ENCODE results near the gene SND1.
A peak's percentile ranks its signal among the peaks of the same experiment; 100 is the strongest.

SND1 gene

GRCh38 chr7:127840226-127840951 is 188.4 kb downstream of the SND1 start:
- H2AK5ac ChIP-seq (ENCODE audit: low read length, severe bottlenecking) = no peak overlapping the region
- H3K4me3 ChIP-seq (ENCODE audit: insufficient read depth in 1 of 2, low read depth in 1 of 2, low read length in 2 of 2) = no peak overlapping the region
- H3K27me3 ChIP-seq (ENCODE audit: control insufficient read depth in 1 of 2, insufficient read depth in 1 of 2, low read length in 2 of 2) = no peaks in the 10 kb centered on the region
- H2BK120ac ChIP-seq (ENCODE audit: low read depth, low read length) = no peak overlapping the region
- H3K27ac ChIP-seq (ENCODE audit: low read length, poor library complexity, severe bottlenecking) = no peak overlapping the region
- no peak overlapping the region for H3K18ac ChIP-seq (ENCODE audit: low read depth in 1 of 2, low read length in 2 of 2)
- no peak overlapping the region for H2AFZ ChIP-seq (ENCODE audit: low read depth, low read length)
- WGBS = 95% methylated on average over 5 of the region's 6 CpGs
- no peak overlapping the region for H3K4me2 ChIP-seq (ENCODE audit: low read length, poor library complexity, severe bottlenecking)
- peaks cover 10% of the 10 kb centered on the region for H3K9me3 ChIP-seq (ENCODE audit: control insufficient read depth, low read length)
- H2BK12ac ChIP-seq (ENCODE audit: low read length in 2 of 2) = no peak overlapping the region
- no peak overlapping the region for H3K4ac ChIP-seq (ENCODE audit: low read depth in 1 of 2, low read length in 2 of 2)
- H3K4me1 ChIP-seq (ENCODE audit: control insufficient read depth, insufficient read depth, low read depth, low read length) = peaks cover 2% of the 10 kb centered on the region
- DNase-seq = no peak
- H3K36me3 ChIP-seq (ENCODE audit: control insufficient read depth in 1 of 2, insufficient read depth in 2 of 2, low read depth in 1 of 2, low read length in 2 of 2) = peaks cover 0 to 30% of the 10 kb centered on the region in 2 experiments
- no peak overlapping the region for H3K14ac ChIP-seq (ENCODE audit: low read length in 2 of 2)
- no peak overlapping the region for H4K91ac ChIP-seq (ENCODE audit: low read length)
- H4K8ac ChIP-seq (ENCODE audit: low read length) = no peak overlapping the region
- no peak overlapping the region for H3K23ac ChIP-seq (ENCODE audit: low read length in 2 of 2)
- no peak overlapping the region for H3K9ac ChIP-seq (ENCODE audit: low read length)
- H2BK15ac ChIP-seq (ENCODE audit: low read depth, poor library complexity, severe bottlenecking) = no peak overlapping the region
- H2BK5ac ChIP-seq (ENCODE audit: low read depth, low read length, poor library complexity, severe bottlenecking) = no peak overlapping the region
- H3K79me1 ChIP-seq (replicated peaks; ENCODE audit: low read length, poor library complexity, severe bottlenecking) = peaks cover 21% of the 10 kb centered on the region

DNA sequence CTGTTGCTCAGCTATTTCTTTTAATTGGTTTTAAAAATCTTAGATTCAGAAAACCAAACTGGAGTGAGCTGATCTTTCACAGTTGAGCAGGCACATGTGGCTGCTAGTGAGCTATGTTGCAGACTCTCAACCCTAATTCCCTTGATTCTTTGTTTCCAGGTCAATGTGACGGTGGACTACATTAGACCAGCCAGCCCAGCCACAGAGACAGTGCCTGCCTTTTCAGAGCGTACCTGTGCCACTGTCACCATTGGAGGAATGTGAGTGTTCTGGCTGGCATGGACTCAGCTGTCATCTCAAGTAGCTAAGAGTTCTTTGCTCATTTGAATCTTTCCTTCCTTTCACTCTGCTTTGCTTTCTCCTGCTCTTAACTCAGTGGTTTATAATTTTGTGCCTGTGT is 192.2 kb downstream of the SND1 start:
- Histone ChIP-seq H3K23ac (ENCODE audit: low read length in 2 of 2) (no peak overlapping the region), H3K14ac (ENCODE audit: low read length in 2 of 2) (no peak overlapping the region), H4K8ac (ENCODE audit: low read length) (no peak overlapping the region), H3K4me1 (ENCODE audit: control insufficient read depth, insufficient read depth, low read depth, low read length) (peaks cover 2% of the 10 kb centered on the region), H2BK12ac (ENCODE audit: low read length in 2 of 2) (no peak overlapping the region), H4K91ac (ENCODE audit: low read length) (no peak overlapping the region), H3K18ac (ENCODE audit: low read depth in 1 of 2, low read length in 2 of 2) (no peak overlapping the region), H3K9me3 (ENCODE audit: control insufficient read depth, low read length) (no peaks in the 10 kb centered on the region), H3K79me1 (replicated peaks; ENCODE audit: low read length, poor library complexity, severe bottlenecking) (peaks cover 21% of the 10 kb centered on the region), H2BK120ac (ENCODE audit: low read depth, low read length) (no peak overlapping the region), H2AFZ (ENCODE audit: low read depth, low read length) (no peak overlapping the region), H2AK5ac (ENCODE audit: low read length, severe bottlenecking) (no peak overlapping the region), H3K4me3 (ENCODE audit: insufficient read depth in 1 of 2, low read depth in 1 of 2, low read length in 2 of 2) (no peak overlapping the region), H3K4me2 (ENCODE audit: low read length, poor library complexity, severe bottlenecking) (no peak overlapping the region), H3K9ac (ENCODE audit: low read length) (no peak overlapping the region), H3K27me3 (ENCODE audit: control insufficient read depth in 1 of 2, insufficient read depth in 1 of 2, low read length in 2 of 2) (no peaks in the 10 kb centered on the region), H3K27ac (ENCODE audit: low read length, poor library complexity, severe bottlenecking) (peak overlapping the region; percentile 1), H2BK15ac (ENCODE audit: low read depth, poor library complexity, severe bottlenecking) (no peak overlapping the region), H3K4ac (ENCODE audit: low read depth in 1 of 2, low read length in 2 of 2) (no peak overlapping the region), H3K36me3 (ENCODE audit: control insufficient read depth in 1 of 2, insufficient read depth in 2 of 2, low read depth in 1 of 2, low read length in 2 of 2) (peaks cover 0 to 53% of the 10 kb centered on the region in 2 experiments), H2BK5ac (ENCODE audit: low read depth, low read length, poor library complexity, severe bottlenecking) (no peak overlapping the region)
- WGBS = 98% methylated on average over 2 of the region's 2 CpGs
- DNase-seq = no peak

DNA sequence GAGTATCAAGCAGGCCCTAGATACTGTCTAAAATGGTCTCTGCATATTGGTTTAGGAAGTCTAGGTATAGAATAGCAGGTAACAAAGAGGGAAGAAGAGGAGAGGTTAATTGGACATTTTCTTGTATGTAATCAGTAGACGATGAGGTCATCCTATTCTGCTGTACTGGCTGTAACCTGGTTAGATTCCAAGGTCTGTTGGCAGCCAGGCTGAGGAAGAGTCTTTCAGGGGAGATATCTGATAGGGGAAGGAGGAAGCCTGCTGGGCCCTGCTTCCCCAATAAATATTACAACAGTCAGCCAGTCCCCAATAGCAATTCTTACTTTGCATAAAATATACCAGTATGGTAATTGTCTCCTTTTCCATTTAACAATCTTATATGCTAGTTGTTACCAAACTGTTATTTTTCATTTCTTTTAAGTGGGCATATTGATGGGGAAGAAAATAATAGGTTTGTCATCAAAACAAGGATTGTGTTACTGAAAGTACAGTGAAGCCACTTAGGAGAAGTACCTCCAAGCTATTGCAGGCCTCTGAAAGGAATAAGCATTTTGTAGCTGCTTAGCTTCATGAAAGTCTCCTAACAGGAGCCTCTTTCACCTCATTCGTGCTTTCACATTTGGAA is 192.8 kb downstream of the SND1 start:
- Histone ChIP-seq H2AFZ (ENCODE audit: low read depth, low read length) (no peak overlapping the region), H3K4me2 (ENCODE audit: low read length, poor library complexity, severe bottlenecking) (no peak overlapping the region), H3K36me3 (ENCODE audit: control insufficient read depth in 1 of 2, insufficient read depth in 2 of 2, low read depth in 1 of 2, low read length in 2 of 2) (peaks cover 0 to 59% of the 10 kb centered on the region in 2 experiments), H3K79me1 (replicated peaks; ENCODE audit: low read length, poor library complexity, severe bottlenecking) (peaks cover 19% of the 10 kb centered on the region), H3K4me3 (ENCODE audit: insufficient read depth in 1 of 2, low read depth in 1 of 2, low read length in 2 of 2) (no peak overlapping the region), H4K8ac (ENCODE audit: low read length) (no peak overlapping the region), H3K9ac (ENCODE audit: low read length) (peak overlapping the region; percentile 10), H3K4me1 (ENCODE audit: control insufficient read depth, insufficient read depth, low read depth, low read length) (peaks cover 2% of the 10 kb centered on the region), H3K4ac (ENCODE audit: low read depth in 1 of 2, low read length in 2 of 2) (no peak overlapping the region), H2BK15ac (ENCODE audit: low read depth, poor library complexity, severe bottlenecking) (no peak overlapping the region), H3K27ac (ENCODE audit: low read length, poor library complexity, severe bottlenecking) (no peak overlapping the region), H3K18ac (ENCODE audit: low read depth in 1 of 2, low read length in 2 of 2) (no peak overlapping the region), H3K27me3 (ENCODE audit: control insufficient read depth in 1 of 2, insufficient read depth in 1 of 2, low read length in 2 of 2) (no peaks in the 10 kb centered on the region), H3K14ac (ENCODE audit: low read length in 2 of 2) (no peak overlapping the region), H2BK12ac (ENCODE audit: low read length in 2 of 2) (no peak overlapping the region), H2BK120ac (ENCODE audit: low read depth, low read length) (no peak overlapping the region), H3K9me3 (ENCODE audit: control insufficient read depth, low read length) (no peaks in the 10 kb centered on the region), H2BK5ac (ENCODE audit: low read depth, low read length, poor library complexity, severe bottlenecking) (no peak overlapping the region), H3K23ac (ENCODE audit: low read length in 2 of 2) (no peak overlapping the region), H2AK5ac (ENCODE audit: low read length, severe bottlenecking) (no peak overlapping the region), H4K91ac (ENCODE audit: low read length) (no peak overlapping the region)
- no peak for DNase-seq
- WGBS = 95% methylated on average over 2 of the region's 2 CpGs

DNA sequence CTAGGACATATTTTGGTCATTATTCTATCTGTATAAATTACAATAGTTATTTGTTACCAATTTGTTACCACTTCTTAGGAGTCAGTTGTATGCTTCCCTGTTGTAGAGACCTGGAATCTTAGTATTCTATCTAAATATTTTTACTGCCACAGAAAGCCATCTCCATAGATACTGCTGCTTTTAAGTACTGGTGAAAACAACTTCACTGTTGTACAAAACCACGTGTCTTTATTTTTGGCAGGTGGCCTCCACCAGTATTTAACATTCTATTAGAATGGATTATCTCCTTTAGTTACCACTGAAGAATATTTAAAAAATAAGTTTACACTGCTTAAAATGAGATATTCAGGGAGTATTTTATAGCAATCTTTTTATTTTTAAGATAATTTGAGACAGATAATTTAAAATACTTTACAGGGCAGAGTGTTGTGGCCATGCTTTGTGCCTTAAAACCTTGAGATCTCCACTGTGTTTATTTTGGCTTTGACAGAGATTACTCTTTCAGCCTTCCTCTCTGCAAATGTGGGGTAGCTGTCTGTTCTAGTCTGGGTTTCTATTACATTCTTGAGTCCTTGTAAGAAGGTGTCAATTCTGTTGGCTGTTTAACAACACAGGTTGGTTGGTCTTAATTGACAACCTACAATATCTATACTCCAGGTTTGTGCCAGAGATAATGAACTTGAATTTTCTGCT is 193.7 kb downstream of the SND1 start:
- Histone ChIP-seq H3K9me3 (ENCODE audit: control insufficient read depth, low read length) (no peaks in the 10 kb centered on the region), H3K23ac (ENCODE audit: low read length in 2 of 2) (no peak overlapping the region), H2AK5ac (ENCODE audit: low read length, severe bottlenecking) (no peak overlapping the region), H4K91ac (ENCODE audit: low read length) (no peak overlapping the region), H3K4me2 (ENCODE audit: low read length, poor library complexity, severe bottlenecking) (no peak overlapping the region), H3K4ac (ENCODE audit: low read depth in 1 of 2, low read length in 2 of 2) (no peak overlapping the region), H3K36me3 (ENCODE audit: control insufficient read depth in 1 of 2, insufficient read depth in 2 of 2, low read depth in 1 of 2, low read length in 2 of 2) (peaks cover 0 to 68% of the 10 kb centered on the region in 2 experiments), H3K27ac (ENCODE audit: low read length, poor library complexity, severe bottlenecking) (no peak overlapping the region), H3K14ac (ENCODE audit: low read length in 2 of 2) (no peak overlapping the region), H2BK5ac (ENCODE audit: low read depth, low read length, poor library complexity, severe bottlenecking) (no peak overlapping the region), H3K4me3 (ENCODE audit: insufficient read depth in 1 of 2, low read depth in 1 of 2, low read length in 2 of 2) (no peak overlapping the region), H3K27me3 (ENCODE audit: control insufficient read depth in 1 of 2, insufficient read depth in 1 of 2, low read length in 2 of 2) (no peaks in the 10 kb centered on the region), H3K9ac (ENCODE audit: low read length) (peak overlapping the region; percentile 10), H3K18ac (ENCODE audit: low read depth in 1 of 2, low read length in 2 of 2) (no peak overlapping the region), H2BK15ac (ENCODE audit: low read depth, poor library complexity, severe bottlenecking) (no peak overlapping the region), H4K8ac (ENCODE audit: low read length) (no peak overlapping the region), H2BK120ac (ENCODE audit: low read depth, low read length) (no peak overlapping the region), H3K4me1 (ENCODE audit: control insufficient read depth, insufficient read depth, low read depth, low read length) (peaks cover 2% of the 10 kb centered on the region), H2BK12ac (ENCODE audit: low read length in 2 of 2) (no peak overlapping the region), H3K79me1 (replicated peaks; ENCODE audit: low read length, poor library complexity, severe bottlenecking) (peaks cover 15% of the 10 kb centered on the region), H2AFZ (ENCODE audit: low read depth, low read length) (no peak overlapping the region)
- no CpG with 5 or more reads among the region's 1 CpG for WGBS
- no peak for DNase-seq
